DOHH2 (cell line): ENCODE data around the gene DHH.

Source experiments
- H3F3A ChIP-seq: fragments of 200-600 bp; sonication (generic), shearing (Covaris generic); 2 replicates; pipeline ENCODE4 v1.6.0; 2016; ENCODE audit warnings: antibody characterized with exemption, mild to moderate bottlenecking; ENCODE audit not compliant: control insufficient read depth, insufficient read depth
- H3K27ac ChIP-seq: fragments of 200-600 bp; sonication (generic); 2 replicates; pipeline ENCODE4 v1.5.1; 2014; ENCODE audit warnings: low read depth, mild to moderate bottlenecking, low read length, moderate library complexity
- H3K27me3 ChIP-seq: fragments of 200-600 bp; sonication (generic); 2 replicates; pipeline ENCODE4 v1.6.1; 2014; ENCODE audit warnings: mild to moderate bottlenecking, low read length, mixed read lengths; ENCODE audit not compliant: control insufficient read depth
- H3K36me3 ChIP-seq: fragments of 200-600 bp; sonication (generic); 2 replicates; pipeline ENCODE4 v1.6.1; 2014; ENCODE audit warnings: mild to moderate bottlenecking, low read length, moderate library complexity, mixed read lengths; ENCODE audit not compliant: control insufficient read depth
- H3K4me1 ChIP-seq: fragments of 200-600 bp; sonication (generic); 2 replicates; pipeline ENCODE4 v1.6.1; 2014; ENCODE audit warnings: mild to moderate bottlenecking, low read length, mixed read lengths; ENCODE audit not compliant: control insufficient read depth
- H3K4me2 ChIP-seq: fragments of 200-600 bp; sonication (generic); 2 replicates; pipeline ENCODE4 v1.6.0; 2014; ENCODE audit warnings: mild to moderate bottlenecking, low read length, moderate library complexity
- H3K4me3 ChIP-seq: fragments of 200-600 bp; sonication (generic); 2 replicates; pipeline ENCODE4 v1.5.1; 2014; ENCODE audit warnings: mild to moderate bottlenecking, low read length, mixed read lengths
- H3K79me2 ChIP-seq: fragments of 200-600 bp; sonication (generic); 2 replicates; pipeline ENCODE4 v1.6.1; 2014; ENCODE audit warnings: mild to moderate bottlenecking, low read length, mixed read lengths; ENCODE audit not compliant: control insufficient read depth
- H3K9me2 ChIP-seq: fragments of 200-600 bp; sonication (generic); replicated peaks from 2 replicates; pipeline ENCODE4 v1.6.1; 2014; ENCODE audit warnings: mild to moderate bottlenecking, low read length, mixed read lengths; ENCODE audit not compliant: control insufficient read depth
- H3K9me3 ChIP-seq: fragments of 200-600 bp; sonication (generic); 2 replicates; pipeline ENCODE4 v1.6.1; 2014; ENCODE audit warnings: antibody characterized with exemption, low read length, mixed read lengths; ENCODE audit not compliant: control insufficient read depth, insufficient read depth
- H4K20me1 ChIP-seq: fragments of 200-600 bp; sonication (generic); 2 replicates; pipeline ENCODE4 v1.6.0; 2014; ENCODE audit warnings: low read depth, mild to moderate bottlenecking, antibody characterized with exemption, low read length, moderate library complexity; ENCODE audit not compliant: control insufficient read depth, insufficient read depth
- CTCF ChIP-seq: fragments of 200-600 bp; sonication (generic); IDR thresholded peaks from one replicate; pipeline ENCODE4 v1.5.1; 2014; ENCODE audit warnings: antibody characterized with exemption, mild to moderate bottlenecking, low read depth, low read length; ENCODE audit not compliant: poor library complexity, severe bottlenecking
- EZH2phosphoT487 ChIP-seq: fragments of 200-600 bp; sonication (generic); IDR thresholded peaks from 2 replicates; pipeline ENCODE4 v1.6.1; 2017; ENCODE audit warnings: borderline replicate concordance, mild to moderate bottlenecking, antibody characterized with exemption, low read length, moderate library complexity, mixed read lengths

The DHH gene

GRCh38 chr12:49039421-49040363 is 54.9 kb downstream of the DHH start:
- H3K4me1 ChIP-seq, result no peaks in the 10 kb centered on the region
- no peak overlapping the region for H3K4me2 ChIP-seq
- H4K20me1 ChIP-seq, result peaks cover 7% of the 10 kb centered on the region; the same call in 1 of the 2 replicates
- no peak overlapping the region for H3K27ac ChIP-seq
- no peaks in the 10 kb centered on the region for H3F3A ChIP-seq
- H3K36me3 ChIP-seq, result peaks cover 97% of the 10 kb centered on the region
- no peaks in the 10 kb centered on the region for H3K9me2 ChIP-seq
- H3K27me3 ChIP-seq, result no peaks in the 10 kb centered on the region
- no peak overlapping the region for H3K4me3 ChIP-seq
- no peaks in the 10 kb centered on the region for H3K79me2 ChIP-seq
- TF ChIP-seq EZH2phosphoT487 (no peak), CTCF (no peak)
- H3K9me3 ChIP-seq, result no peaks in the 10 kb centered on the region

GRCh38 chr12:49038291-49038955 is 56.2 kb downstream of the DHH start:
- Histone ChIP-seq H3K36me3 (peaks cover 97% of the 10 kb centered on the region), H4K20me1 (peaks cover 4% of the 10 kb centered on the region; the same call in 1 of the 2 replicates), H3K9me3 (no peaks in the 10 kb centered on the region), H3K79me2 (no peaks in the 10 kb centered on the region), H3K27ac (no peak overlapping the region), H3K9me2 (no peaks in the 10 kb centered on the region), H3F3A (no peaks in the 10 kb centered on the region), H3K4me3 (no peak overlapping the region), H3K4me1 (no peaks in the 10 kb centered on the region), H3K4me2 (no peak overlapping the region), H3K27me3 (no peaks in the 10 kb centered on the region)
- TF ChIP-seq EZH2phosphoT487, result no peak
- TF ChIP-seq CTCF, result no peak

- peaks cover 97% of the 10 kb centered on the region for H3K36me3 ChIP-seq
- H3K9me3 ChIP-seq, result no peaks in the 10 kb centered on the region
- H3K4me2 ChIP-seq, result no peak overlapping the region
- H3K9me2 ChIP-seq, result no peaks in the 10 kb centered on the region
- H3F3A ChIP-seq, result no peaks in the 10 kb centered on the region
- no peak overlapping the region for H3K27ac ChIP-seq
- H3K79me2 ChIP-seq, result no peaks in the 10 kb centered on the region
- H3K27me3 ChIP-seq, result no peaks in the 10 kb centered on the region
- no peak overlapping the region for H3K4me3 ChIP-seq
- no peaks in the 10 kb centered on the region for H3K4me1 ChIP-seq
- peaks cover 4% of the 10 kb centered on the region; the same call in 1 of the 2 replicates for H4K20me1 ChIP-seq
- no peak for TF ChIP-seq CTCF
- no peak for TF ChIP-seq EZH2phosphoT487
These were observed 56.7 kb downstream of the DHH start for GRCh38 chr12:49037947-49038237.
